DND-41 (cell line): ENCODE results near the gene C6orf89.

Experiments
- ATAC-seq: fragments of 200-7000 bp; cut with Tn5 transposase; 3 replicates; pipeline ENCODE4 v1.9.1; 2021; ENCODE audit warnings: low read depth; ENCODE audit not compliant: insufficient read depth
- DNase-seq: peaks from one replicate; pipeline ENCODE4 v3.0.0-alpha.2; 2020
- H2AFZ ChIP-seq: 2 replicates; pipeline ENCODE4 v1.6.0; 2012; ENCODE audit warnings: low read depth, low read length
- H3K27ac ChIP-seq: 2 replicates; pipeline ENCODE4 v1.5.1; 2012; ENCODE audit warnings: low read length, inconsistent platforms
- H3K27me3 ChIP-seq: fragments of 200-600 bp; sonication (generic); 2 replicates; pipeline ENCODE4 v1.6.0; 2012; ENCODE audit warnings: low read length, mild to moderate bottlenecking, inconsistent platforms; ENCODE audit not compliant: insufficient read depth, poor library complexity
- H3K36me3 ChIP-seq: 2 replicates; pipeline ENCODE4 v1.5.1; 2012; ENCODE audit warnings: low read length, inconsistent platforms; ENCODE audit not compliant: insufficient read depth
- H3K4me1 ChIP-seq: 2 replicates; pipeline ENCODE4 v1.5.1; 2012; ENCODE audit warnings: mild to moderate bottlenecking, low read length; ENCODE audit not compliant: insufficient read depth
- H3K4me2 ChIP-seq: 2 replicates; pipeline ENCODE4 v1.6.0; 2012; ENCODE audit warnings: mild to moderate bottlenecking, moderate library complexity, low read length, inconsistent platforms; ENCODE audit not compliant: insufficient read depth
- H3K4me3 ChIP-seq, 2 experiments: fragments of 200-600 bp in 1 of 2; shearing (Covaris generic) in 1 of 2; 2 replicates each; pipeline ENCODE4 v1.5.1; 2012 to 2016; ENCODE audit warnings: inconsistent platforms in 2 of 2, low read length in 2 of 2, mild to moderate bottlenecking in 2 of 2, low read depth in 1 of 2, moderate library complexity in 1 of 2
- H3K79me2 ChIP-seq: 2 replicates; pipeline ENCODE4 v1.6.0; 2012; ENCODE audit warnings: low read length, inconsistent platforms; ENCODE audit not compliant: insufficient read depth
- H3K9ac ChIP-seq: 2 replicates; pipeline ENCODE4 v1.6.0; 2012; ENCODE audit warnings: low read depth, mild to moderate bottlenecking, inconsistent platforms, low read length, moderate library complexity
- H3K9me3 ChIP-seq: 2 replicates; pipeline ENCODE4 v1.5.1; 2012; ENCODE audit warnings: low read length, moderate library complexity, mild to moderate bottlenecking, inconsistent platforms; ENCODE audit not compliant: insufficient read depth, severe bottlenecking
- H4K20me1 ChIP-seq: 2 replicates; pipeline ENCODE4 v1.6.0; 2012; ENCODE audit warnings: low read length; ENCODE audit not compliant: insufficient read depth
- CTCF ChIP-seq: IDR thresholded peaks from 2 replicates; pipeline ENCODE4 v1.5.1; 2012; ENCODE audit warnings: borderline replicate concordance, low read length, moderate library complexity, mild to moderate bottlenecking; ENCODE audit not compliant: poor library complexity, severe bottlenecking; ENCODE audit errors: extremely low read depth
- EZH2 ChIP-seq: IDR thresholded peaks from 3 replicates; pipeline ENCODE4 v1.6.1; 2012; ENCODE audit warnings: borderline replicate concordance, low read depth, mild to moderate bottlenecking, moderate library complexity, low read length, inconsistent platforms; ENCODE audit not compliant: severe bottlenecking

C6orf89 gene

GRCh38 chr6:36873612-36874442, 11.9 kb upstream of the C6orf89 start:
- DNase-seq (no peak), ATAC-seq (0 out of 3 replicates have a peak, but pooled peaks have one; percentile 0)
- Histone ChIP-seq H3K27me3 (no peaks in the 10 kb centered on the region), H3K27ac (peak overlapping the region; percentile 100), H3K79me2 (peaks cover 56% of the 10 kb centered on the region), H3K4me1 (peaks cover 58% of the 10 kb centered on the region), H3K36me3 (peaks cover 39% of the 10 kb centered on the region), H2AFZ (peak overlapping the region; percentile 99), H3K4me3 (peak overlapping the region; percentile 71 to 82), H3K9me3 (no peaks in the 10 kb centered on the region), H4K20me1 (no peaks in the 10 kb centered on the region), H3K4me2 (peak overlapping the region; percentile 86), H3K9ac (peak overlapping the region; percentile 84)
- no peak for TF ChIP-seq EZH2
- no peak for TF ChIP-seq CTCF

GRCh38 chr6:36874443-36875249, 11.1 kb upstream of the C6orf89 start, which contains the start of gene PPIL1:
PPIL1 (minus strand) TSS chr6:36874803; CDS start chr6:36874772, 31 bp downstream.
- peaks cover 52% of the 10 kb centered on the region for H3K4me1 ChIP-seq
- peak; percentile 89 for DNase-seq
- peak within 1 kb of the TSS; percentile 71 to 82 for H3K4me3 ChIP-seq
- peak within 1 kb of the TSS; percentile 100 for H3K27ac ChIP-seq
- no peaks in the 10 kb centered on the region for H4K20me1 ChIP-seq
- peak within 1 kb of the TSS; percentile 86 for H3K4me2 ChIP-seq
- H2AFZ ChIP-seq: peak within 1 kb of the TSS; percentile 99
- peaks cover 48% of the 10 kb centered on the region for H3K79me2 ChIP-seq
- TF ChIP-seq EZH2 (no peak), CTCF (peak; percentile 9)
- peaks cover 31% of the 10 kb centered on the region for H3K36me3 ChIP-seq
- peak within 1 kb of the TSS; percentile 84 for H3K9ac ChIP-seq
- no peaks in the 10 kb centered on the region for H3K27me3 ChIP-seq
- ATAC-seq: peak; percentile 92
- no peaks in the 10 kb centered on the region for H3K9me3 ChIP-seq

GRCh38 chr6:36875250-36875633, 10.5 kb upstream of the C6orf89 start:
- Histone ChIP-seq H3K4me2 (peak overlapping the region; percentile 86), H3K27me3 (no peaks in the 10 kb centered on the region), H3K27ac (peak overlapping the region; percentile 100), H3K4me3 (peak overlapping the region; percentile 71 to 82; a peak in 3 of 4 replicates), H3K36me3 (peaks cover 25% of the 10 kb centered on the region), H4K20me1 (no peaks in the 10 kb centered on the region), H3K79me2 (peaks cover 42% of the 10 kb centered on the region), H2AFZ (peak overlapping the region; percentile 99), H3K4me1 (peaks cover 49% of the 10 kb centered on the region), H3K9me3 (no peaks in the 10 kb centered on the region), H3K9ac (peak overlapping the region; percentile 84)
- ATAC-seq (no peak), DNase-seq (no peak)
- no peak for TF ChIP-seq CTCF
- TF ChIP-seq EZH2: no peak
